Inferior parietal cortex (tissue), 1 donor: ENCODE measurements around the gene KCNMB2.

Source experiments
- DNase-seq: peaks from one replicate; pipeline ENCODE4 v3.0.0-alpha.2; 2016; ENCODE audit errors: extremely low spot score

The KCNMB2 gene

GRCh38 chr3:178870085-178870484 lies 333.8 kb downstream of the KCNMB2 start:
- no peak for DNase-seq

GRCh38 chr3:178875157-178875556 lies 338.9 kb downstream of the KCNMB2 start:
- DNase-seq = no peak

GRCh38 chr3:178875836-178876235 lies 339.6 kb downstream of the KCNMB2 start:
- no peak for DNase-seq

GRCh38 chr3:178880274-178880673 lies 344.0 kb downstream of the KCNMB2 start:
- no peak for DNase-seq
